HG03045 (cell line): ENCODE results near the gene F3.
"Not testable (repeated sequence)": the region's sequence is repeated elsewhere in the genome, so short reads cannot be mapped to it uniquely, and the experiment has no call there.

Experiments
- ATAC-seq: cut with Tn5 transposase; IDR thresholded peaks from one replicate; pipeline ENCODE4 v1.9.1; 2021; ENCODE audit warnings: mild to moderate bottlenecking, moderate library complexity; ENCODE audit not compliant: unreplicated experiment

F3 gene

DNA sequence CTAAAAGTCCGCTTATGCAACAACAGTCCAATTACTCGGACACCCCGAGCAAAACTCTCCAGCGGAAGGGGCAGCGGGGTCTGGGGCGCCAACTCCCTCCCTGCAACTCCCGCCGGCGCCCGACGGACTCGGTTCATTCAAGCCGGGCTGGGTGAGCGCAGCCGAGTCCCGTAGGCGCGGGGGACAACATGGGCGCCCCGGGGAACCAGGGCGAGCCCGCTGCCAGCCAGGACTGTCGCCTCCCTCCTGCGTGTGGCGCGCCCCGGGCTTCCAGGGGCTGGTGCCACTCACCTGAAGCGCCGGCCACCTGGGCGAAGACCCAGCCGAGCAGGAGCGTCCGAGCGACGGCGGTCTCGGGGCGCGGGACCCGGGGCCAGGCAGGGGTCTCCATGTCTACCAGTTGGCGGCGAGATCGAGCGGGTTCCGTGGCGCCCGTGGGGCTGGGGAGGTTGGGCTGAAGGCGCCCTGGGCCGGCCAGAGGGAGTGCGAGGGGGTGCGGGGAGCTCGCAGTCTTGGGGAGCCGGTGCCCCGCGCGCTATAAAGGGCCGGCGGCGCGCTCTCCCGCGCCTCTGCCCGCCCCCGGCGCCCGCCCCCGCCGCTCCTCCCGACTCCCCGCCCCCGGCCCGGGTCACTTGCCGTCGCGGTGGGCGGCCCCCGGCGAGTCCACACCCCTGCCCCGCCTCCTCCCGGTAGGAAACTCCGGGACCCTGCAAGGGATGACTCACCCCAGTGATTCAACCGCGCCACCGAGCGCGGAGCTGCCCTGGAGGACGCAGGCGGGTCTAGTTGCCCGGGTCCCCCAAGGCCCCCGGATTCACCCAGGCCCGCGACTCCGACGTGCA lies at the start of gene F3:
F3 (minus strand) TSS at position 514 of the 842 bp plus-strand sequence; CDS start at position 391, 123 bp downstream.
- ATAC-seq, result peak; percentile 89

- no peak for ATAC-seq
Observed at GRCh38 chr1:94590203-94591137, 48.9 kb upstream of the F3 start.

- no peak for ATAC-seq
Observed at GRCh38 chr1:94589728-94590127, 48.2 kb upstream of the F3 start.

- ATAC-seq, result no peak
Observed at GRCh38 chr1:94582565-94582964, 41.0 kb upstream of the F3 start.

GRCh38 chr1:94580367-94581115 lies 39.0 kb upstream of the F3 start:
- no peak for ATAC-seq

GRCh38 chr1:94579876-94580294 lies 38.3 kb upstream of the F3 start:
- ATAC-seq, result no peak

- ATAC-seq, result no peak
Observed at GRCh38 chr1:94578856-94579255, 37.3 kb upstream of the F3 start.

- not testable (repeated sequence) for ATAC-seq
Observed at GRCh38 chr1:94573917-94574316, 32.4 kb upstream of the F3 start.

DNA sequence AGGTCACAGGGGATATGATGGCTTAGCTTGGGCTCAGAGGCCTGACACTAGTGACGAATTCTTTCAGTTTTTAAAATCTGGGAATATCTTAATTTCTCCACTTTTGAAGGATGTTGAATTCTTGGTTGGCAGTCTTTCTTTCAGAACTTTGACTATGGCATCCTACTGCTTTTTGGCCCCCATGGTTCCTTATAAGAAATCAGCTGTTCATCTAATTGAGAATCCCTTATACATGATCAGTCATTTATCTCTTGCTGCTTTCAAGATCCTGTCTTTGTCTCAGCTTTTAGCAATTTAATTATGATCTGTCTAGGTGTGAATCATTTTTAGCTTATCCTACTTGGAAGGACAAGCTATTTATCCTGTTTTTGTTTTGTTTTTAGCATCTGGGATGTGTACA lies 31.2 kb upstream of the F3 start:
- no peak for ATAC-seq

- ATAC-seq, result not testable (repeated sequence)
Observed at GRCh38 chr1:94570965-94571364, 29.4 kb upstream of the F3 start.

DNA sequence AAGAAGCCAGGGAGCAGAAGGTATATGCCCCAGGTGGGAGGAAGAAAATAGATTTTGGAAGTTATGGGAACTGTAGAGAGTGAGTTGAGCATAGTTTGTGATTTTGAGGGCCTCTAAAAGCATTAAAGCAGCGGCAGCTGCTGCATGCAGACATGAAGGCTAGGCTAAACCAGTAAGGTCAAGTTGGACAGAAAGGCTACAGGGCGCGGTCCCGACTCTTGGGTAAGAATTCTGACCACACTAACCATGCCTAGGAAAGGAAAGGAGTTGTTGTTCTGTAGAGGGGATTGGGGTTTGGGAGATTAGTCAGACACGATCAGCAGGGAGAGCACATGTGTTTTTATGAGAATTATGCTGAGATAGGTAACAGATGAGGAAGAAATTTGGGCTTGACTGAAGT lies 27.2 kb upstream of the F3 start:
- not testable (repeated sequence) for ATAC-seq

DNA sequence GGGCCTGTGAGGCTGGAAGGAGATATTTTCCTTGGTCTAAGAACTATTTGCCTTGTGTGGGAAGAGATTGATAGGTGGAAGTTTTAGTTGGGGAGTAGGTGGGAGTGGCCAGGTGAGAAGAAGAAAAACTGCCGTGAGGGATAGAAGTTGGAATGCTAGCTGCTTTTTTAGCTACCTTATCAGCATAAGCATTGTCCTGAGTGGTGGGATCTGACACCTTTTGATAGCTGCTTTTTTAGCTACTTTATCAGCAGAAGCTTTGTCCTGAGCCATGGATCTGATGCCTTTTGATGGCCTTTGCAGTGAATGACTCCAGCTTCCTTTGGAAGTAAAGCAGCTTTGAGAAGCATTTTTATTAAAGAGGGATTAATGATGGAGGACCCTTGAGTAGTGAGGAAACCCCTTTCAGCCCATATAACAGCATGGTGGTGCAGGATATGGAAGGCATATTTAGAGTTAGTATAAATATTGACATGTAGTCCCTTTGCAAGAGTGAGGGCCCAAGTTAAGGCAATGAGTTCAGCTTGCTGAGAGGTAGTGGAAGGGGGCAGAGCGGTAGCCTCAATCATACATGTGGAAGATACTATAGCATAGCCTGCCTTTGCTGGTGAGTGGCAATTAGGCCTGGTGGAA lies 26.5 kb upstream of the F3 start:
- ATAC-seq, result not testable (repeated sequence)

GRCh38 chr1:94566436-94566835 lies 24.9 kb upstream of the F3 start:
- not testable (repeated sequence) for ATAC-seq

- no peak for ATAC-seq
Observed at GRCh38 chr1:94565901-94566300, 24.3 kb upstream of the F3 start.

- ATAC-seq, result no peak
Observed at GRCh38 chr1:94562519-94563260, 21.1 kb upstream of the F3 start.

- ATAC-seq, result no peak
Observed at GRCh38 chr1:94560333-94560732, 18.8 kb upstream of the F3 start.

GRCh38 chr1:94559921-94560320 lies 18.4 kb upstream of the F3 start:
- ATAC-seq, result no peak

- ATAC-seq, result no peak
Observed at GRCh38 chr1:94555091-94555490, 13.5 kb upstream of the F3 start.

- no peak for ATAC-seq
Observed at GRCh38 chr1:94554580-94554979, 13.0 kb upstream of the F3 start.

DNA sequence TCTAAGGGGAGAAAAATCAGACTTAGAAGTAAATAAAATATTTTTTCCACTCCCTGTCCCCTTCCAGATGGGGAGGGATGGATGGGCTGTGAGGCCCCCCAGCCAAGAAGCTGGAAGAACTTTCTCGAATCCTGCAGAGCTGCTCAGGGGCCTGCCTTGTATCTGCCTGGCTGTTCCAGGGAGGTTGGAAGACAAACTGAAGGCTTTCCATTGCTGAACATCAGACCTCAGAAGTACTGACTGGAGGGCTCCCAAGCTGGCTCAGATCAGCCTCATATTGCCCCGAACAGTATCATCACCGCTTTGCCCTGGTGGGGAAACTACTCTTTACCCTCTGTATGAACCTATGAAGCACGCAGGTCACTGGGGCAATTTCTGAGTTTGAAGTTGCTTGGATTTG lies 12.4 kb upstream of the F3 start:
- ATAC-seq, result no peak
